K562 (cell line): ENCODE results near the gene THAP8. TPM values are rescaled to one million over a fixed set of nuclear protein-coding genes. Genes with fewer than 3 reads are reported as not detected.

Experiments used
- ATAC-seq: fragments of 200-7000 bp; cut with Tn5 transposase; 3 replicates; pipeline ENCODE4 v1.9.1; 2020; ENCODE audit warnings: moderate library complexity
- BruUV-seq: library from RNA; stranded (reverse); fragments of 400-500 nt; replicated peaks from 2 replicates; lab custom pipeline; 2021; lab: Mats Ljungman, UMichigan
- CTCF ChIA-PET: fragments of 300-600 bp; formaldehyde crosslinking; extraction: SDS; loops from one replicate; lab custom pipeline; 2021; ENCODE audit warnings: low intra/inter-chr PET ratio; lab: Yijun Ruan, JAX
- POLR2A ChIA-PET: fragments of 300-600, 350-650 bp; sonication (Branson Sonifier 250); formaldehyde crosslinking; extraction: SDS; loops from one replicate; lab custom pipeline; 2021; ENCODE audit warnings: antibody characterized with exemption, inconsistent platforms; lab: Yijun Ruan, JAX
- DNase-seq, 4 experiments: peaks; one replicate each; pipeline versions ENCODE4 v3.0.0 to v3.0.0-alpha.2; 2011 to 2018; ENCODE audit warnings: low spot score in 3 of 4, mixed read lengths in 3 of 4; ENCODE audit errors: extremely low read depth in 1 of 4
- FAIRE-seq: peaks from 2 replicates; lab custom pipeline; 2011; peaks lifted over from hg19 to GRCh38; lab: Jason Lieb, UNC
- H2AFZ ChIP-seq: 2 replicates; pipeline ENCODE4 v1.6.0; 2011; ENCODE audit warnings: low read depth, low read length, control low read depth, inconsistent platforms
- H3K27ac ChIP-seq: fragments of 200-600 bp; 3 replicates; pipeline ENCODE4 v1.8.0; 2011; ENCODE audit warnings: low read depth, mild to moderate bottlenecking, control low read depth, inconsistent platforms, low read length, moderate library complexity, mixed read lengths; ENCODE audit errors: extremely low read depth
- H3K27me3 ChIP-seq, 2 experiments: fragments of 300-600 bp in 1 of 2; 2 replicates in 1 of 2; 3 replicates in 1 of 2; pipeline versions ENCODE4 v1.6.0 to v1.8.0; 2011; ENCODE audit warnings: inconsistent platforms in 2 of 2, low read length in 2 of 2, mild to moderate bottlenecking in 1 of 2, mixed read lengths in 1 of 2, moderate library complexity in 1 of 2; ENCODE audit not compliant: control insufficient read depth in 2 of 2, insufficient read depth in 2 of 2
- H3K36me3 ChIP-seq: fragments of 300-600 bp; 3 replicates; pipeline ENCODE4 v1.8.0; 2011; ENCODE audit warnings: mild to moderate bottlenecking, low read length, inconsistent platforms; ENCODE audit not compliant: control insufficient read depth, insufficient read depth
- H3K4me1 ChIP-seq, 2 experiments: fragments of 200-600 bp in 1 of 2; replicated peaks in 1 of 2; 2 replicates in 1 of 2; 3 replicates in 1 of 2; pipeline versions ENCODE4 v1.5.1 to v1.8.0; 2011; ENCODE audit warnings: inconsistent platforms in 2 of 2, low read length in 2 of 2, mild to moderate bottlenecking in 1 of 2, mixed read lengths in 1 of 2, moderate library complexity in 1 of 2; ENCODE audit not compliant: control insufficient read depth in 2 of 2, insufficient read depth in 2 of 2
- H3K4me2 ChIP-seq: 2 replicates; pipeline ENCODE4 v1.6.1; 2011; ENCODE audit warnings: low read length, control low read depth, inconsistent platforms, mixed read lengths; ENCODE audit not compliant: insufficient read depth
- H3K4me3 ChIP-seq: fragments of 200-600 bp; sonication (generic), shearing (Covaris generic); 2 replicates; pipeline ENCODE4 v1.5.1; 2016; ENCODE audit warnings: control low read depth, inconsistent platforms
- H3K79me2 ChIP-seq: fragments of 200-600 bp; 3 replicates; pipeline ENCODE4 v1.8.0; 2011; ENCODE audit warnings: low read length, inconsistent platforms; ENCODE audit not compliant: control insufficient read depth, insufficient read depth
- H3K9ac ChIP-seq, 2 experiments: 2 replicates each; pipeline versions ENCODE4 v1.6.0 to v1.6.1; 2011; ENCODE audit warnings: low read depth in 2 of 2, low read length in 2 of 2, control low read depth in 1 of 2, inconsistent platforms in 1 of 2, mild to moderate bottlenecking in 1 of 2, mixed read lengths in 1 of 2; ENCODE audit not compliant: insufficient read depth in 1 of 2
- H3K9me1 ChIP-seq: one replicate; pipeline ENCODE4 v1.6.0; 2011; ENCODE audit warnings: inconsistent platforms, mild to moderate bottlenecking, low read length, moderate library complexity; ENCODE audit not compliant: control insufficient read depth, insufficient read depth
- H3K9me3 ChIP-seq: replicated peaks from 2 replicates; pipeline ENCODE4 v1.5.1; 2011; ENCODE audit warnings: low read depth, low read length, inconsistent platforms; ENCODE audit not compliant: control insufficient read depth, insufficient read depth
- H4K20me1 ChIP-seq: replicated peaks from 2 replicates; pipeline ENCODE4 v1.6.1; 2011; ENCODE audit warnings: low read length, inconsistent platforms, mixed read lengths; ENCODE audit not compliant: control insufficient read depth, insufficient read depth
- PKNOX1 ChIP-seq: fragments of 450-650 bp; IDR thresholded peaks from 2 replicates; pipeline ENCODE4 v1.6.1; 2016
- POLR2H ChIP-seq: IDR thresholded peaks from 2 replicates; pipeline ENCODE4 v1.6.1; 2016; ENCODE audit warnings: missing genetic modification characterization, low read depth, mild to moderate bottlenecking, control low read depth, missing compliant biosample characterization, moderate library complexity
- WGBS: fragments of 100-300 bp; shearing (Covaris generic); methylation state at CpG from one replicate; pipeline ENCODE4 v1.1.6; 2016; ENCODE audit warnings: low coverage, mixed read lengths; ENCODE audit not compliant: insufficient coverage; ENCODE audit errors: missing lambda C conversion rate; 5-methylcytosine and 5-hydroxymethylcytosine counted together
- in situ Hi-C: fragments of 300-500 bp; cut with MboI; formaldehyde crosslinking; loops from 4 replicates; pipeline ENCODE4 v1.15.0; 2018; ENCODE audit warnings: inconsistent platforms, mixed read lengths
- intact Hi-C: fragments of 100-400 bp; cut with micrococcal nuclease; formaldehyde crosslinking; loops from 2 replicates; pipeline ENCODE4 v1.14.2; 2022
- polyA plus RNA-seq, 8 experiments: library from polyadenylated mRNA; depleted of rRNA in 4 of 8; stranded (reverse) in 5 of 8; unstranded in 3 of 8; fragments of >200 nt; fragmentation: Nextera tagmentation in 2 of 8; fragmentation: Illumina TruSeq in 1 of 8; extraction: Ambion mirVana in 2 of 8; extraction: Trizol in 1 of 8; gene quantifications; 2 replicates each; pipeline versions ENCODE4 v1.2.1 to v1.2.3, GENCODE V29; 2011 to 2014; ENCODE audit warnings: inconsistent platforms in 1 of 8, missing spikeins in 1 of 8
- total RNA-seq, 7 experiments: library from RNA; depleted of rRNA in 6 of 7; stranded (reverse); fragments of >200 nt in 6 of 7; fragmentation: Illumina TruSeq in 2 of 7; extraction: Trizol in 2 of 7; gene quantifications; 2 replicates each; pipeline versions ENCODE4 v1.2.1 to v1.2.3, GENCODE V29; 2011 to 2021; ENCODE audit warnings: low replicate concordance in 1 of 7
- TF ChIP-seq, protein P1 (sequence below), 2 experiments: IDR thresholded peaks in 1 of 2; conservative IDR thresholded peaks in 1 of 2; 2 replicates each; pipeline ENCODE4 v1.6.1; 2016; ENCODE audit warnings: low read depth in 2 of 2, mild to moderate bottlenecking in 1 of 2, missing compliant biosample characterization in 1 of 2, missing genetic modification characterization in 1 of 2, moderate library complexity in 1 of 2

THAP8 gene
- total and polyA plus RNA-seq, 9 of the 15 experiments (the other 6 are each of a cell fraction or from before 2014, with no cell fraction given): 0.11 to 2.0 (median 0.94) TPM

DNA sequence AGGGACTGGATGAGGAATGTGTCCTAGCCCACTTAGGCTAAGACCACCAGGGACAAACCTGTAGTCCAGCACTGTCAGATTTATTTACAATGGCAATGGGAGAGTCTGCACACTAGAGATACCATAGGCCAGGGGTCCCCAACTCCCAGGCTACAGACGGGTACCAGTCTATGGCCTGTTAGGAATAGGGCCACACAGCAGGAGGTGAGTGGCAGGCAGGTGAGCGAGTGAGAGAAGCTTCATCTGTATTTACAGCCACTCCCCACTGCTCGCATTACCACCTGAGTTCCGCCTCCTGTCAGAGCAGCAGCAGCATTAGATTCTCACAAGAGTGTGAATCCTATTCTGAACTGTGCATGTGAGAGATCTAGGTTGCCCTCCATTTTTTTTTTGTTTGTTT, 2.4 kb downstream of the THAP8 start:
- H3K9me3 ChIP-seq: no peaks in the 10 kb centered on the region
- H4K20me1 ChIP-seq: no peaks in the 10 kb centered on the region
- whole genome bisulfite sequencing: 83% methylated on average over 4 of the region's 4 CpGs
- peaks cover 5 to 23% of the 10 kb centered on the region in 2 experiments; a peak in 3 of 5 replicates for H3K4me1 ChIP-seq
- H3K9me1 ChIP-seq: no peaks in the 10 kb centered on the region
- no peak for FAIRE-seq
- BruUV-seq: no TSS peak
- no peak overlapping the region for H3K4me3 ChIP-seq
- no peak for ATAC-seq
- no peaks in the 10 kb centered on the region for H3K36me3 ChIP-seq
- H3K27ac ChIP-seq: no peak overlapping the region
- in situ Hi-C loops: no loop called here
- ChIA-PET POLR2A (no interaction called here), CTCF (no interaction called here)
- H3K4me2 ChIP-seq: no peak overlapping the region
- peaks cover 19% of the 10 kb centered on the region for H3K79me2 ChIP-seq
- peak overlapping the region in 1 of 2 experiments; percentile 73; a peak in 1 of 4 replicates for H3K9ac ChIP-seq
- no peak for DNase-seq
- H2AFZ ChIP-seq: no peak overlapping the region
- intact Hi-C loops: loop anchor here (1.0 to 5.0 kb wide), 2 partner anchors 37 to 54 kb away; partner anchors contain the start of genes ALKBH6 and SDHAF1
- no peaks in the 10 kb centered on the region for H3K27me3 ChIP-seq
- TF ChIP-seq POLR2H (no peak), PKNOX1 (peak; percentile 91)
- TF ChIP-seq, protein P1, sequence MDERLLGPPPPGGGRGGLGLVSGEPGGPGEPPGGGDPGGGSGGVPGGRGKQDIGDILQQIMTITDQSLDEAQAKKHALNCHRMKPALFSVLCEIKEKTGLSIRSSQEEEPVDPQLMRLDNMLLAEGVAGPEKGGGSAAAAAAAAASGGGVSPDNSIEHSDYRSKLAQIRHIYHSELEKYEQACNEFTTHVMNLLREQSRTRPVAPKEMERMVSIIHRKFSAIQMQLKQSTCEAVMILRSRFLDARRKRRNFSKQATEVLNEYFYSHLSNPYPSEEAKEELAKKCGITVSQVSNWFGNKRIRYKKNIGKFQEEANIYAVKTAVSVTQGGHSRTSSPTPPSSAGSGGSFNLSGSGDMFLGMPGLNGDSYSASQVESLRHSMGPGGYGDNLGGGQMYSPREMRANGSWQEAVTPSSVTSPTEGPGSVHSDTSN (CRISPR knock-in tag; IDR thresholded peaks at IDR 0.05; ENCODE audit: low read depth): no peak
- TF ChIP-seq, protein P1 (tag; conservative IDR thresholded peaks at IDR 0.05; ENCODE audit: low read depth): 0 out of 2 replicates have a peak, but pooled peaks have one; percentile 43
